ENCODE data around the gene SORBS1.

GRCh38 chr10:95525033-95525418, 36.1 kb downstream of the SORBS1 start:
- TF ChIP-seq CTCF (IDR thresholded peaks at IDR 0.05) (no peak), POLR2A (IDR thresholded peaks at IDR 0.05) (no peak)
